NCI-H2081 treated with DMSO at 0.1 percent for 48 hours (cell line): Measurements from ENCODE around the gene ZNF697.
"Not testable (repeated sequence)": the region's sequence is repeated elsewhere in the genome, so short reads cannot be mapped to it uniquely, and the experiment has no call there.

Source experiments
- DNase-seq: peaks from one replicate; lab custom pipeline; 2025; lab: John Stamatoyannopoulos, UW

ZNF697 gene

DNA sequence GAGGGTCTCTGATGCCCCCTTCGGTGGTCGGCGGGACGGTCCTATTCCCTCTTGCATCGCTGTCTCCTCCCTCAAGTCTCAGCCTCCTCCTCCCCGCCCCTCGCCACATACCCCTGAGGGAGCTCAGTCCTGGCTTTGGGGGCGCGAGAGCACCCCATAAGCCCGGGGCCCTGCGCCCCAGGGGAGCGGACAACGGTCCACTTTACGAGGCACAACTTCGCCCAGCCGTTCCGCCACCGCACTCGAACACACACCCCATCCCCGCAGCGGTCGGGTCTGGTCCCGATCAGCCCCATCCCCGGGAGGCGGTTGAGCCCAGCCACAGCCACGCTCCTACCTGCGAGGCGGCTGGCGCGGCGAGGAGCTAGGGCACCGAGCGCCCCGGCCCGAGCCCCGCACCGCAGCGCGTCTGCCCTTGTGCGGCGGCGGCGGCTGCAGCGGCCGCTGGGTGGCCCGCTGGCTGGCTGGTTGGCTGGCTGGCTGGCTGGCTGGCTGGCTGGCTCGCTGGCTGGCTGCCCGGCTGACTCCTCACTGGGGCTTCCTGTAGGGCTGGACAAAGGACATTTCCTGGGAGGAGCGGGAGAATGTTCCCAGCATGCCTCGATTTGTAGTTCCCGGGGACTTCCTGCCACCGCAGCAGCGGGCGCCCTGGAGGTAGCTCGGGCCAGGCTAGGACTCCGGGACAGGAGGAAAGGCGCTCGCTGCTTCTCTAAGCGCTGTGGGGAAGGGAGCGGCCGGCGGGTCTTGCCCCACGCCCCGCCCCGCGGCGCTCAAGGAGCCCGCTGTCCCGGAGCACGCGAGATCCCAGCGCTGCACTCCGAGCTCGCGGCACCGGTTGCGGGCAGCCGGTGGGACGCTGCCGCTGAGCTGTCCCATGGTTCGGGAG is at the start of gene ZNF697:
ZNF697 (minus strand) TSS at position 533 of the 886 bp plus-strand sequence. CDS start 22,166 bp downstream, outside the sequence.
- DNase-seq = peak; percentile 71

DNA sequence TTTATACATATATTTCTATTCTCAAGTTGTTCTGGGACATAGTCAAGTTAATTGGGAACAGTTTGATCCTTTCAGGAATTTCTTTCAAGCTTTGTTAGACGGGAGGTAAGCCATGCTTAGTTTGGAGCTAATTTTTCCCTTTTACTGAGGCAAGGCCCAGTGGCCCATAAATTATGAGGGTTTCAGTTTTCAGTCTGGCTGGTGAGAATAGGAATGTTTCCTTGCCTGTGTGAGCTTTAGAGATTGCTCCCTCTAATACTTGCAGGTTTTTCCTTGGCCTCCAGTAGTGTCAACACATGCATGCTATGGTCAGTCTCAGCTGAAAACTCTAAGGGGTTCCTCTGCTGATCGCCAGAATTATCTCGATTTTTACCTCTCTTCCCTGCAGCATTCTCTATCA is 49.5 kb upstream of the ZNF697 start:
- no peak for DNase-seq

DNA sequence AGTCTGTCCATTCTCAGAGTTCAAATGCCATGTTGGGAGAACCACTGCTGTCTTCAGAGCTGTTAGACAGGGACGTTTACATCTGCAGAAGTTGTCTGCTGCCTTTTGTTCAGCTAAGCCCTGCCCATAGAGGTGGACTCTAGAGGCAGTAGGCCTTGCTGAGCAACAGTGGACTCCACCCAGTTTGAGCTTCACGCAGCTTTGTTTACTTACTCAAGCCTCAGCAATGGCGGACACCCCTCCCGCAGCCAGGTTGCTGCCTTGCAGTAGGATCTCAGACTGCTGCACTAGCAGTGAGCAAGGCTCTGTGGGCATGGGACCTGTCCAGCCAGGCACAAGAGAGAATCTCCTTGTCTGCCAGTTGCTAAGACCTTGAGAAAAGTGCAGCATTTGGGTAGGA is 48.8 kb upstream of the ZNF697 start:
- DNase-seq = not testable (repeated sequence)

DNA sequence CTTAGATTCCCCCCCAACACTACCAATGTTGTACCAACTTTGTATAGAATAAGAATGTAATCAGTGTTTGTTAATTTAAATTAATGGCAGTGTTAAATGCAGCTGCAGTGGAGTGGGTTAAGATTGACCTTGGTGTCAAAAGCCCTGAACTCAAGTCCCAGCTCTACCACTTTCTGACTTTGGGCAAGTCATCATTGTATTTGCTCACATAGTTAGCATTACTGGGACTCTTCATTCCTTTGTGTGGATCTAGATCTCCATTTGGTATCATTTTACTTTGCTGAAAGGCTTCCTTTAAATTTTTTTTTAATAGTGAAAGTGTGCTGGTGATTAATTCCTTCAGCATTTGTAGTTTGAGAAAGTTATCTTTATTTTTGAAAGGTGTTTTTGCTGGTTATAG is 41.4 kb upstream of the ZNF697 start:
- DNase-seq = no peak

DNA sequence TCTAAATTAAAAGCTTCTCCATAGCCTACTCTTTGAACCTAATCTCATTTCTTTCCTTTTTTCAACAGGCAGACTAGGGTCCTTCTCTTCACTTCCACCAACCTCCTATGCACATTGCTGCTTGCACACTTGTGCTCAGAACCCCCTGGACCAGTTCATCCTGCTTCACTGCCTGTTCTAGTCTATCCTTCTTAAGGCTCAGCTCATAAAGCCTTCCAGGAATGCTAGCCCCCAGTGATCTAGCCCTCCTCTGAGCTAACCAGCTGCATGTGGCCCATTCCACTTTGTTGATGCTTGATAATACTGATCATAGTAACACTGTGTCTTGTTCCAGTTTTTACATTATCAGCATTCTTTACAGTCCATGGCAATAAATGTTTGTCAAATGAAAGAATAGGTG is 40.7 kb upstream of the ZNF697 start:
- no peak for DNase-seq

- no peak for DNase-seq
These were observed 39.5 kb upstream of the ZNF697 start for GRCh38 chr1:119687434-119688079.

GRCh38 chr1:119686661-119687060 is 38.6 kb upstream of the ZNF697 start:
- no peak for DNase-seq

GRCh38 chr1:119683893-119684292 is 35.8 kb upstream of the ZNF697 start:
- no peak for DNase-seq

GRCh38 chr1:119682141-119682540 is 34.1 kb upstream of the ZNF697 start:
- no peak for DNase-seq

- DNase-seq = no peak
These were observed 33.5 kb upstream of the ZNF697 start for GRCh38 chr1:119681560-119681959.

- no peak for DNase-seq
These were observed 32.7 kb upstream of the ZNF697 start for GRCh38 chr1:119680723-119681122.

DNA sequence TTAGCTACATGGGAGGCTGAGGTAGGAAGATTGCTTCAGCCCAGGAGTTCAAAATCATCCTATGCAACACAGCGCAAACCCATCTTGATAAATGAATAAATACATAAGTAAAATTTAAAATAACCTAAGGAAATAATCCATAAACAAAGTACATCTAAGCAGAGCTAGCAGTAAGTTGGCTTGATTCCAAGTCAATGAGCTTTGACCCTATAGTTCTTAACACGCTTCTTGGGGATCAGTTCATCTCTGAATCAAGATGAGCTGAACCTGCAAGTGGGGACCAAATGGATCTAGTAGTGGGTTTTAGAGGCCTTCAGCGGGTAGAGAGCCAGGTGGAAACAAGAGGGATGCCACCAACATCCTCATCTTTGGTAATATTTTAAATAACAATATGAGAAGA is 32.1 kb upstream of the ZNF697 start:
- DNase-seq = no peak

GRCh38 chr1:119679223-119679622 is 31.2 kb upstream of the ZNF697 start:
- DNase-seq = no peak

- no peak for DNase-seq
These were observed 28.6 kb upstream of the ZNF697 start for GRCh38 chr1:119676571-119677206.

- no peak for DNase-seq
These were observed 27.6 kb upstream of the ZNF697 start for GRCh38 chr1:119675349-119676345.

DNA sequence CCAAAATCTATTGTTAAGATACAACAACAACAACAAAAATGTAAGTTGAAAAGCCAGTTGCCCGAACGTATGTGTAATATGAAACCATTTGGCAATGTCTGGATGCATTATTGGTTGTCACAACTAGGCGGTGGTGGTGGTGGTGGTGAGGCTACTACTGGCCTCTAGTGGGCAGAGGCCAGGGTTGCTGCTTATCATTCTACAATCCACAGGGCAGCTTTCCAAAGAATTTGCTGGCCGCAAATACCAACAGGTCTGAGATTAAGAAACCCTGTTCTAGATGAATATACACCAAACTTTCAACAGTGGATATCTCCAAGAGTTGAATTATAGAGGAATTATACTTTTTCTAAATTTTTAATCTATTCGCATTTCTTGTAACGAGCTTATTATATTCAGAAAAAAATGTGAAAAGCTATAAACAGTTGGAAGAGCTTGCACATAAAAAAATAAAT is 26.8 kb upstream of the ZNF697 start:
- DNase-seq = no peak

GRCh38 chr1:119674111-119674526 is 26.1 kb upstream of the ZNF697 start:
- no peak for DNase-seq

- DNase-seq = no peak
These were observed 25.3 kb upstream of the ZNF697 start for GRCh38 chr1:119673171-119673940.

DNA sequence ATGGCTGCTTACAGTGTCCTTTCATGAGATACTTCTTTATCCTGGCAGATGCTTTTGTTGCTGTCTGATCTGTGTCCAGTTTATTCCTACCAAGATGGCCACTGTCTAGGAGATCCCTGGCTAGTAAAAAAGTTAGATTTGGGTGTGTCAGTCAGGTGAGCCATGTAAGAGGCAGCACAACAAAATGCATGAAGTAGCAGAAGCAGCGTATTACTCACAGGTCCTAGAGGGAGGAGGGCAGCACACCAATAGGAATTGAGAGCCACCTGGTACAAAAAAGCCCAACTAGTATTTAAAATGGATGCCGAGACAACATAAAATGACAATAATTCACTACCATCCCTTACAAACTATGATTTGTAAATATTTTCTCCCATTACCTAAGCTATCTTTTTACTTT is 22.8 kb upstream of the ZNF697 start:
- no peak for DNase-seq

GRCh38 chr1:119667173-119667572 is 19.1 kb upstream of the ZNF697 start:
- DNase-seq = no peak

DNA sequence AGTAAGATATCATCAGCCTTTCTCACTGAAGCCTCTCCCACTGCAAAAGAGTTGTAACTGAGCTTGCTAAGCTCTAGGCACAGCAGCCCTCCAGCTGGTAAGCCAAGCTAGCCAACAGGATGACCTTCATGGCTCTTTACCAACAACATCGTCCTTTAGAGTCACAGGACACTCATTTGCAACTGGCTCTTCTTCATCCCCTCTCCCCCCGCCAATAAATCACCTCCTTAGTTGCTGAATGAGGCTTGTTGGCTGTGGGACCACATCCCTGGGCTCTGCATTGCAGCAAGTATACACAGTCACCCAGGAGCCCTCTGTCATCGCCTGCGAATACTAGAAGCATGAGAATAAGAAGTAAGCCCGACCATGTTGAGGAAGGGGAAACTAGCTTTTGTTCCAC is 16.0 kb upstream of the ZNF697 start:
- no peak for DNase-seq
